ENCODE measurements around the gene GPT2.

DNA sequence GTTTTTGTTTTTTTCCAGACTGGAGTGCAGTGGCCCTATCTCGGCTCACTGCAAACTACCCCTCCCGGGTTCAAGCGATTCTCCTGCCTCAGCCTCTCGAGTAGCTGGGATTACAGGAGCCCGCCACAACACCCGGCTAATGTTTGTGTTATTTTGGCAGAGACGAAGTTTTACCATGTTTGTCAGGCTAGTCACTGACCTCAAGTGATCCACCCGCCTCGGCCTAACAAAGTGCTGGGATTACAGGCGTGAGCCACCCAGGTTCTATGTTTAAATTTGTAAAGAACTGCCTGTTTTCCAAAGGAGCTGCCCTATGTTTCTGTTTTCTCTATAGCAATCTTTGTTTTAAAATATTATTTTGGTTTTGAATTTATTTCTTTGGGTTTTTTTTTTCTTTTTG is 39.4 kb upstream of the GPT2 start:
- TF ChIP-seq POLR2AphosphoS5 (IDR thresholded peaks at IDR 0.05; ENCODE audit: low read depth, low read length) (no peak), POLR2A (IDR thresholded peaks at IDR 0.05; ENCODE audit: low read depth, low read length) (no peak), SPI1 (IDR thresholded peaks at IDR 0.05; ENCODE audit: low read depth, low read length) (no peak), PAX5 (IDR thresholded peaks at IDR 0.05; ENCODE audit: insufficient read depth, low read length, severe bottlenecking) (no peak), TAF1 (IDR thresholded peaks at IDR 0.05; ENCODE audit: low read depth, low read length) (no peak)

Data from GM12891 (cell line).